Endometrium (tissue), 2 donors: ENCODE results near the gene SGMS1.
"Not testable (repeated sequence)": the region's sequence is repeated elsewhere in the genome, so short reads cannot be mapped to it uniquely, and the experiment has no call there.

Experiments used
- FAIRE-seq: peaks from 2 replicates; lab custom pipeline; 2012; peaks lifted over from hg19 to GRCh38; lab: Jason Lieb, UNC
- donor health status: control.
- donor health status: control.

SGMS1 gene

GRCh38 chr10:50295367-50295766 is 328.4 kb downstream of the SGMS1 start:
- no peak for FAIRE-seq

- FAIRE-seq = no peak
Observed at GRCh38 chr10:50294582-50294981, 329.2 kb downstream of the SGMS1 start.

- FAIRE-seq = no peak
Observed at GRCh38 chr10:50293513-50294313, 330.0 kb downstream of the SGMS1 start.

- FAIRE-seq = no peak
Observed at GRCh38 chr10:50291261-50291850, 332.4 kb downstream of the SGMS1 start.

GRCh38 chr10:50289196-50289595 is 334.6 kb downstream of the SGMS1 start:
- no peak for FAIRE-seq

- no peak for FAIRE-seq
Observed at GRCh38 chr10:50286996-50287803, 336.6 kb downstream of the SGMS1 start.

- FAIRE-seq = no peak
Observed at GRCh38 chr10:50286517-50286916, 337.2 kb downstream of the SGMS1 start.

GRCh38 chr10:50281967-50282522 is 341.7 kb downstream of the SGMS1 start:
- no peak for FAIRE-seq

GRCh38 chr10:50281210-50281966 is 342.4 kb downstream of the SGMS1 start:
- FAIRE-seq = no peak

- no peak for FAIRE-seq
Observed at GRCh38 chr10:50280049-50280841, 343.5 kb downstream of the SGMS1 start.

- FAIRE-seq = no peak
Observed at GRCh38 chr10:50279489-50279888, 344.3 kb downstream of the SGMS1 start.

GRCh38 chr10:50275650-50276235 is 348.0 kb downstream of the SGMS1 start:
- FAIRE-seq = no peak

GRCh38 chr10:50272531-50272930 is 351.2 kb downstream of the SGMS1 start:
- no peak for FAIRE-seq

GRCh38 chr10:50271564-50272250 is 352.0 kb downstream of the SGMS1 start:
- FAIRE-seq = no peak

GRCh38 chr10:50267877-50268276 is 355.9 kb downstream of the SGMS1 start:
- FAIRE-seq = not testable (repeated sequence)

- FAIRE-seq = not testable (repeated sequence)
Observed at GRCh38 chr10:50262625-50263024, 361.1 kb downstream of the SGMS1 start.

- no peak for FAIRE-seq
Observed at GRCh38 chr10:50260791-50261281, 362.9 kb downstream of the SGMS1 start.
